Epithelial cell of alveolus of lung (primary cell): Measurements from ENCODE around the gene IL27RA. TPM values are rescaled to one million over a fixed set of nuclear protein-coding genes. Genes with fewer than 3 reads are reported as not detected.

ENCODE experiments used
- total RNA-seq: library from RNA; depleted of rRNA; stranded (reverse); fragments of >200 nt; gene quantifications from 2 replicates; pipeline ENCODE4 v1.2.1, GENCODE V29; 2015

IL27RA gene
- total RNA-seq, result 2.9 and 11.6 TPM in 2 replicates

DNA sequence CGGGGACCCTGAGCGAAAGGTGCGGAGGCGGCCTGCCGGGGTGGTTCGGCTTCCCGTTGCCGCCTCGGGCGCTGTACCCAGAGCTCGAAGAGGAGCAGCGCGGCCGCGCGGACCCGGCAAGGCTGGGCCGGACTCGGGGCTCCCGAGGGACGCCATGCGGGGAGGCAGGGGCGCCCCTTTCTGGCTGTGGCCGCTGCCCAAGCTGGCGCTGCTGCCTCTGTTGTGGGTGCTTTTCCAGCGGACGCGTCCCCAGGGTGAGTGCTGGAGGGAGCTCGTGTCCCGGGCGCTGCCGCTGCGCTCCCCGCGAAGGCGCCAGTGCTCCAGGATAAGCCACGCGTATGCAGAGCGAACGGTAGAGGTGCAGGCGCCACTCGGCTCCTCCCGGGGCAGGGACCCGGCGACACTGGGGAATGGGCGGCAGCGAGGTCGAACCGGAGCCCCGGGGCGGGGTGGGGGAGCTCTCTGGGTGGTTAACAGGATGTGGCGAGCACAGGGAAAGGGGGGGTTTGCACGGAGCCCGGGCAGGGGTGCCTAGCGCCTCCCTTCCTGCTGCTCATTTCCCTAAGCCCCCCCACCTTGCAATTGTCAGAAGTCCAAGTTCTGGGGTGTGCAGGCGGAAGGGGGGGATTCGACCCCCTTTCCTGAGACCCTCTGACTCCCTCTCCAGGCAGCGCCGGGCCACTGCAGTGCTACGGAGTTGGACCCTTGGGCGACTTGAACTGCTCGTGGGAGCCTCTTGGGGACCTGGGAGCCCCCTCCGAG is at the start of gene IL27RA:
Gene IL27RA (plus strand): TSS at position 44 of the 762 bp plus-strand sequence. CDS start 111 bp downstream, at position 155.

DNA sequence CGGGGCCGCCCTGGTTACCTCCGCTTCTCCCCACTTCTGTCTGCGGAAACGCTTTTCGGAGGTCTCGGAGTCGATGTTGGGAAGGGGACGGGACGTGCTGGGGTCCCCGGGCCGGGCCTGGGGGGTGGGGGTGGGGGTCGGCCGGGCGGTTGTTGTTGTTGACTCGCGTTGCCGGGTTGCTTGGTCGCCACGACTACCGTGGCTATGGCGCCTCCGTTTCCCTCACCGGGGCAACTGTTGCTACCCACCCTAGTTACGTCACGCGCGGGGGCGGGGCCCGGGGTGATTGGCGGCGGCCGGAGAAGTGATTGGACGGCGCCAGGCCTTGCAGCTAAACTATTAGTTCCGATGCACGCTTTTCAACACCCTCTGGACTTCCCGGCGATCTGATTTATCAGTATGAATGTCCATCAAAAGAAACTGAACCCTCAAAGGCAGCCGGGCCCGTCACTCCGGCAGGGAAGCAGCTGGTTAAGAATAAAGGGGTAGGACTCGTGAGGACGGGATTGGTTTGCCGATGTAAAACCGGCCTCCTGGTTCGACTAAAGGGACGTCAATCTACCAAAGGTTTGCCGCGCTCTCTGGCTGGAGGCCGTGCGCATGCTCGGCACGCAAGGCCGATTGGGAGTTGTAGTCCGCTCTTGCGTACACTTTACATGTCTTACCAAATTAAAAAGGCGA is 25.3 kb upstream of the IL27RA start, which contains the start of gene RFX1:
Gene RFX1 (minus strand): TSS at position 236 of the 681 bp plus-strand sequence. CDS start 12,477 bp downstream, outside the sequence.

DNA sequence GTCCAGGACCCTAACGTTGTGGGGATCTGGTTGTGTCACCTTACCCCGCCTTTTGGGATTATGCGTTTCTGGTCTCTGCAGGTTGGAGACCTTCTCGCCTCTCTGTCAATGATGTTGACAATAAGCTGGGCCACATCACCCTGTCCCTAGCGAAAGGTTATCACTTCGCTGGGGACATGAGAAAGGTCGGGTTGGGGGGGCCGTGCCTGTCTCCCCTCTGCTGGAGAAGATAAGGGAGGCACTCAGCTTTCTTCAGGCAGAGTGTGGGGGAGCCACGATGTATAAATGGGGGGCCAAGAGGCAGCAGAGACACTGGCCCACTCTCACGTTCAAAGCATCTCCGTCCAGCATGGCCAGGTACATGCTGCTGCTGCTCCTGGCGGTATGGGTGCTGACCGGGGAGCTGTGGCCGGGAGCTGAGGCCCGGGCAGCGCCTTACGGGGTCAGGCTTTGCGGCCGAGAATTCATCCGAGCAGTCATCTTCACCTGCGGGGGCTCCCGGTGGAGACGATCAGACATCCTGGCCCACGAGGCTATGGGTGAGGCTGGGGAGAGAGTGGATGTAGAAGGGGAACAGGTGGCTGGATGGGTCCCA is 3.6 kb upstream of the IL27RA start, which contains the start of gene RLN3:
Gene RLN3 (plus strand): TSS at position 293 of the 595 bp plus-strand sequence. CDS start 57 bp downstream, at position 350.

DNA sequence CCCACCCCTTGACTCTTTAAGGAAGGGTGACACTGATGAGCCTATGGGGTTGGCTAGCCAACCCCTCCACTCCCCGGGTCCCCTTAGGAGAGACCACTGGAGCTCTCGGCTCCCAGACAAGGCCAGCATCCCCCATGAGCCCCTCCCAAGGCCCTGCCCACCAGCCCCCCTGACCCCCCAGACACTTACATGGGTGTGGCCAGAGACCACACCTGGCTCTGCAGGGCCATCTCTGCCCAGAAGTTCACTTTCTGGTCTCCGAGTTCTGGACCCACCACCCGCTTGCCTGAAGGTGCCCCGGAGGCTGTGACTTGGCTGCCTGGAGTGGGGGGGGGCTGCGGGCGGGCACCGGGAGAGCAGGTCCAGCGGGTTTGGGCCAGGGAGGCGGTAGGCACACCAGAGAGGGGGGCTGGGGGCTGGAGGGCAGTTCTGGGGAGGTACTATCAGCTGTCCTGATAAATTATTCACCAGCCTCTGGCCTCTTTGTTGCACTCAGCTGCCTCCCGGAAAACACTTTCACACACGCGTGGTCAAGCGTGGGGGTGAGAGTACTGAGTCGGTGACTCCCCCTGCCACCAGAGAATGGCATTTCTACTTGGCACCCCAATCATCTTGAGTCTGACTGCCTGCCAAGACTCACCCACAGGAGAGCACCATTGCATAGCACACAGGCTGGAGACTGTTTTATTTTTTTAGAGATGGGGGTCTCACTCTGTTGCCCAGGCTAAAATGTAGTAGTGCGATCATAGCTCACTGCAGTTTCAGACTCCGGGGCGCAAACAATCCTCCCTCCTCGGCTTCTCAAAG is 30.4 kb downstream of the IL27RA start, which contains the start of gene PALM3:
Gene PALM3 (minus strand): TSS at position 326 of the 807 bp plus-strand sequence. CDS start 96 bp downstream, at position 230.

DNA sequence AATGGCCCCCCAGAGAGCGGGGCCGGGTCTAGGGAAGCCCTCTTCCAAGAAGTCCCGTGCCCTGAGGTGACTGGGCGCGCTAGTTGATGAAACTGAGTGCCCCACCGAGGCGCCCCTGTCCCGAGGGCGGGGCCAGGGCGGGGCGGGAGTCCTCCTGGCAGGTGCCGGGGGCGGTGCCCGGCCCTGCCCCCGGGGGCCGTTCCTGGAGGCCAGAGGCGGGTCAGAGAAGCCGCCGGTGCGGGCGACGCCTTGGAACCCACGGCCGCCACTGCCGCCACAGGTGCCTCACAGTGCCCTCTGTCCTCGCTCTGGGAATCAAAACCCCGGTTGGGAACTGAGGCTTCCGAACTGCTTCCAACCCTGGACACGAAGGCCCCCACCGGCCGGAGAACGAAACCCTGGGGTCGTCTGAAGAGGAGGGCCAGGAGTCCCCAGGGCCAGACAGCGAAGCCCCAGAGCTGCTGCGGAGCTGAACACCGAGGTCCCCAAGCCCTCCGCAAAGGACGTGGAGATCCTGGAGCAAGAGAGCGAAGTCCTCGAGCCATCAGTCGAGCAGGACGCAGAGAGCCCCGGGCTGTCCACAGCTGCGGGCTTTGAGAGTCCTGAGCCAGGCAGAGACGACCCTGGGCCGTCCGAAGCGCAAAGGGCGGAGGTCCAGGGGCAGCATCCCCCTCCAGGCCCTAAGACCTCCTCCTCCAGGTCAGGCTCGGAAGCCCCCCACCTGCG is 41.1 kb downstream of the IL27RA start, which contains the start of gene MISP3:
Gene MISP3 (plus strand): TSS at position 252 of the 726 bp plus-strand sequence. CDS start 524 bp downstream, outside the sequence.

DNA sequence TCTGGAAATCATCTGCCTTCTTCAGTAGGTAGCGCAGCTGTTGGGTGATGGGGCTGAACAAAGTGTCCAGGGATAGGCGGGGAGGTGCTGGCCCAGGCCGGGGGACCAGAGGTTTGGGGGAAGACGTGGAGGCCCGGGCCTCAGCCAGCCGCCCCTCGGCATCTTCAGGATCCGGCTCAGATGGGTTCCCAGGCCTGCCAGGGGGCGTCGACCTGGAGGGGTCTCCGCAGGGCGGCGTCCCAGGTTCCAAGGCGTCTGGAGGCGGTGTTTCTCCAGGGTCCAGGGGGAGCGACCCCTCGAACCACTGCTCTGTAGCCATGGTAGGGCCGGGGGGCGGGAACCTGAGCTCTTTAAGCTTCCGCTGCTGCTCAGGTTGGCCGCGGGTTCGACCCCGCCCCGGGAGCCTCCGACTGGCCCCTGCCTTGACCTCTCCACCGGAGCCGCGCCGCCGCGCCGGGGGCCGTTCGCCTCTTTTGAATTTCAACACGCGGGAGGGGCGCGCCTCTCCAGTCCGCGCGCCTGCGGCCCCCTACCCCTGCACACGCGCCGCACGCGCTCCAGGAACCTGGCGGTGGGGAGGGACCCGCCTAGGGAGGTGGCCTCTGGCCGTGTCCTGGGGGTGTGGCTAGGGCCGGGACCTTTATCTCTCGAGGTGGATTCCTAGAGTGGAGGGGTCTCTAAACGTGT is 53.9 kb downstream of the IL27RA start, which contains the start of gene C19orf67:
Gene C19orf67 (minus strand): TSS at position 475 of the 687 bp plus-strand sequence. CDS start 156 bp downstream, at position 319.

DNA sequence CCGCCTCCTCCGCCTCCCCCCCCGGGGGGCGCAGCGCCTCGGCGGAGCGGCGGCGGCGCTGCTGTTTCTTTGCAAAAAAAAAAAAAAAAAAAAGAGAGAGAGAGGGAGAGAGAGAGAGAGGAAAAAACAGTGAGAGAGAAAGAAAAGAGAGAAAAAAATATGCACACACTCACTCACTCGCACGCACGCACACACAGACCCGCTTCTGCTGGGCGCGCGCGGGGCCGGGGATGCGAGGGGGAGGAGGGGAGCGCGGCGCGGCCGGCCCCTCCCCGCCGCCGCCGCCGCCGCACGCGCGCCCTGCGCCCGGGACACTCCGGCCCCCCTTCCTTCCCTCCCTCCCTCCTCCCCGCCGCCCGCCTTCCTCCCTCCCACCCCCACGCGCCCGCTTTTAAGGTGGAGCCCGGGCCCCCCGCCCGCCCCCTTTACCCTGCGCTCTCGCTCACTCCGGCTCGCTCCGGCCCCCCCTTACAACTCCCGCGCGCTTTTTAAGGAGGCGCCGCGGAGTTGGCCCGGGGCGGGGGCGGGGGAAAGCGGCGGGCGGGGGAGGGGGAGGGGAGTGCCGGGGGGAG is 59.0 kb downstream of the IL27RA start, which contains the start of gene SAMD1:
Gene SAMD1 (minus strand): TSS at position 243 of the 572 bp plus-strand sequence.

Other genes starting within 250 kb of the IL27RA start
- gene ZSWIM4, start 236.3 kb upstream of the IL27RA start, total RNA-seq, result 12.8 and 18.3 TPM in 2 replicates
- gene NANOS3, start 154.6 kb upstream of the IL27RA start, total RNA-seq, result not detected in 2 replicates
- gene BRME1, start 125.6 kb upstream of the IL27RA start, total RNA-seq, result 0.26 TPM in 1 of 2 replicates, not detected in the other
- gene CC2D1A, start 125.6 kb upstream of the IL27RA start, total RNA-seq, result 15.9 and 26.7 TPM in 2 replicates
- 1.7 and 38.1 TPM in 2 replicates for gene PODNL1, start 93.3 kb upstream of the IL27RA start, total RNA-seq
- gene DCAF15, start 79.3 kb upstream of the IL27RA start, total RNA-seq, result 13.9 and 25.1 TPM in 2 replicates
- gene RFX1, start 25.4 kb upstream of the IL27RA start, total RNA-seq, result 5.2 and 6.9 TPM in 2 replicates
- not detected in 2 replicates for gene RLN3, start 3.6 kb upstream of the IL27RA start, total RNA-seq
- 0.39 TPM in 1 of 2 replicates, not detected in the other for gene PALM3, start 30.3 kb downstream of the IL27RA start, total RNA-seq
- 1.2 and 1.8 TPM in 2 replicates for gene MISP3, start 41.0 kb downstream of the IL27RA start, total RNA-seq
- not detected in 2 replicates for gene C19orf67, start 54.0 kb downstream of the IL27RA start, total RNA-seq
- gene SAMD1, start 59.0 kb downstream of the IL27RA start, total RNA-seq, result 36.0 and 48.6 TPM in 2 replicates
- 67.5 and 75.4 TPM in 2 replicates for gene PRKACA, start 86.0 kb downstream of the IL27RA start, total RNA-seq
- 14.6 and 26.4 TPM in 2 replicates for gene ASF1B, start 104.8 kb downstream of the IL27RA start, total RNA-seq
- gene ADGRL1, start 174.4 kb downstream of the IL27RA start, total RNA-seq, result 5.6 and 28.9 TPM in 2 replicates